Stimulated activated CD8-positive, alpha-beta memory T cell treated with anti-CD3 and anti-CD28 coated beads, Interleukin-15, amount 100 ng/mL, for 24 hours (primary cell): Measurements from ENCODE around the gene ZBTB11.
A peak's percentile ranks its signal among the peaks of the same experiment; 100 is the strongest.
"Not testable (repeated sequence)": the region's sequence is repeated elsewhere in the genome, so short reads cannot be mapped to it uniquely, and the experiment has no call there.

Experiments used
- DNase-seq: peaks from one replicate; pipeline ENCODE4 v3.0.0-alpha.2; 2020; ENCODE audit warnings: low read depth

ZBTB11 gene, protein sequence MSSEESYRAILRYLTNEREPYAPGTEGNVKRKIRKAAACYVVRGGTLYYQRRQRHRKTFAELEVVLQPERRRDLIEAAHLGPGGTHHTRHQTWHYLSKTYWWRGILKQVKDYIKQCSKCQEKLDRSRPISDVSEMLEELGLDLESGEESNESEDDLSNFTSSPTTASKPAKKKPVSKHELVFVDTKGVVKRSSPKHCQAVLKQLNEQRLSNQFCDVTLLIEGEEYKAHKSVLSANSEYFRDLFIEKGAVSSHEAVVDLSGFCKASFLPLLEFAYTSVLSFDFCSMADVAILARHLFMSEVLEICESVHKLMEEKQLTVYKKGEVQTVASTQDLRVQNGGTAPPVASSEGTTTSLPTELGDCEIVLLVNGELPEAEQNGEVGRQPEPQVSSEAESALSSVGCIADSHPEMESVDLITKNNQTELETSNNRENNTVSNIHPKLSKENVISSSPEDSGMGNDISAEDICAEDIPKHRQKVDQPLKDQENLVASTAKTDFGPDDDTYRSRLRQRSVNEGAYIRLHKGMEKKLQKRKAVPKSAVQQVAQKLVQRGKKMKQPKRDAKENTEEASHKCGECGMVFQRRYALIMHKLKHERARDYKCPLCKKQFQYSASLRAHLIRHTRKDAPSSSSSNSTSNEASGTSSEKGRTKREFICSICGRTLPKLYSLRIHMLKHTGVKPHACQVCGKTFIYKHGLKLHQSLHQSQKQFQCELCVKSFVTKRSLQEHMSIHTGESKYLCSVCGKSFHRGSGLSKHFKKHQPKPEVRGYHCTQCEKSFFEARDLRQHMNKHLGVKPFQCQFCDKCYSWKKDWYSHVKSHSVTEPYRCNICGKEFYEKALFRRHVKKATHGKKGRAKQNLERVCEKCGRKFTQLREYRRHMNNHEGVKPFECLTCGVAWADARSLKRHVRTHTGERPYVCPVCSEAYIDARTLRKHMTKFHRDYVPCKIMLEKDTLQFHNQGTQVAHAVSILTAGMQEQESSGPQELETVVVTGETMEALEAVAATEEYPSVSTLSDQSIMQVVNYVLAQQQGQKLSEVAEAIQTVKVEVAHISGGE

GRCh38 chr3:101676765-101677435 lies at the start of gene ZBTB11:
Gene ZBTB11, minus strand, starts transcription at chr3:101677132. Its CDS starts 218 bp downstream, at chr3:101676914.
- peak; percentile 99 for DNase-seq

DNA sequence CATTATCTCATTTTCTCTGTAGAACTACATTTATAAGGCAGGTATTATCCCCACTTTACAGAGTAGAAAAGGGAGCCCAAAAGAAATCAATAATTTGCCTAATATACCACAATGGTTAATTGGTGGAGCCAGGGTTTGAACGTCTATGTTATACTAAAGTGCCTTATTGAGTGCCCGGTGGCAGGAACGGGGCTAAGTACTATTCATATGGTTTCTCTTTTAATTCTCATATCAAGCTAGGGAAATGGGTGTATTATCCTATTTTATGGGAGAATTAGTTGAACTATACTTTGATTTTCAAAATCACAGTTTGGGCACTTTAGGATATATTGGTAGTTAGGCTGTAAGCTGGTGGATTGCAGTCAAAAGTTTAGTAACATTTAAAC lies 49.0 kb upstream of the ZBTB11 start:
- DNase-seq, result no peak

- peak; percentile 8 for DNase-seq
Measured at GRCh38 chr3:101725194-101725889, 48.4 kb upstream of the ZBTB11 start.

DNA sequence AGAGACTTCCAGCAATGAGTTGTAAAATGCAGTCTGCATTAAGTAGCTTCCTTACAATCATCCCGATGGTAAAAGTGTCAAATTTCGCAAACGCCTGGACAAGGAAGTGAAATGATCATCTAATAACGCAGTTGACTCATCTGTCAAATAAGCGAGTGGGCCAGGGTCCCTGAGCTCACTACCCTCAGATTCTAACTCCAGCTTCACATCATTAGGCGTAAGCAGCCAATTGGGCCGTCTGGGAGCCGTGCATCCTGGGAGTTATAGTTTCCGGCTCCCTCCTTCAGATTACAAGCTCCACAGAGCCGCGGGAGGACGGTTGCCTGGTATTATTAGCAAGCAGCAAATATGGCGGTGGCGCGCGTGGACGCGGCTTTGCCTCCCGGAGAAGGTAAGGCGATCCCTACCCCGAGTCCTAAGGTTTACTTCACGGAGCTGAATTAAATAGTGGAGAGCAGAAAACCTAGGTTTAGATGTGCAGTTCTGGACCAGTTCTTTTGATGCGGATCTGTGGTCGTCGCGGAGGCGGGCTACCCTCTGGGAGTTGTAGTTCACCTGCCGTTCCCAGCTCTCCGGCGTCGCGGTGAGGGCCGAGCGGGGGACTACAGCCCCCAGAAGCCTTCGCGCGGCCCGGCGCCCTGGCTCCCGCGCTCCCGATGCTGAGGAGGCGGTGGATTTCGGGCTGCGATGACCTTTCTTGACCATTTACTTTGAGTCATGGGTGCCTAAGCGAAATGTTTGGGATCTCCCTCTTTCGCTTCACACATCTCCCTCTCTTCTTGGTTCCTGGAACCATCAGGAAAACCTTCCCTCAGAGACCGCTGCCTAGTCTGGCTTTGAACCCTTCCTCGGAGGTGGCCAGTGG lies 47.6 kb upstream of the ZBTB11 start, which contains the start of gene CEP97:
Gene CEP97, plus strand, starts transcription at position 286 of the 865 bp plus-strand sequence. Its CDS starts 63 bp downstream, at position 349.
- peak; percentile 77 for DNase-seq

DNA sequence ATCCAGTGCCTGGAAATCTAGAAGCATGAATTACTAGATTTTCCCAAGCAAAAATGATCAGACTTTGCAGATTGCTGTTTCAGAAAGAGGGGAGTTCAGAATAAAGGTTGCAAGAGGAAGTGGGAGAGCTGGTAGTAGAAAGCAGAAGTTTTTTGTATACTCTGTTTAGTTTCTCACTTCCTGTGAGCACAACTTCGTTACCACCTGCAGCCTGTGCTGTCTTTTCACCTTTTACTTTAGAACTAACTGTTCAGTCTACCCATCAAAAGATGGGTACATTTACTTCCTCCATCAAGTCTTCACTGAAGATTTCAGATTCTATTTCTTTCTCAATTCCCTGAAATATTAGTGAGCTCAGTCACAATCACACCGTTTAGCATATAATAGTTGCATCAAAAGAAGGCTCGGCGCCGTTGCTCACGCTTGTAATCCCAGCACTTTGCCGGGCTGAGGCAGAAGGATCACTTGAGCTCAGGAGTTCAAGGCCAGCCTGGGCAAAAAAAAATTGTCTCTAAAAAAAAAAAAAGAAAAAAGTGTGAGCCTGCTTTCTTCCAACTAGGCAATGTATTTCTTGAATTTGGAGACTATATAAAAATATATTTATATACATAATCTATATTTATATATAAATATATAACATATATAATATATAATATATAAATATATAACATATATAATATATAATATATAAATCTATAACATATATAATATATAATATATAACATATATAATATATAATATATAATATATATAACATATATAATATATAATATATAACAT lies 45.7 kb upstream of the ZBTB11 start:
- DNase-seq, result no peak

- DNase-seq, result no peak
Measured at GRCh38 chr3:101720851-101721840, 44.2 kb upstream of the ZBTB11 start.

GRCh38 chr3:101719604-101720185 lies 42.8 kb upstream of the ZBTB11 start:
- no peak for DNase-seq

- DNase-seq, result no peak
Measured at GRCh38 chr3:101718455-101718854, 41.5 kb upstream of the ZBTB11 start.

DNA sequence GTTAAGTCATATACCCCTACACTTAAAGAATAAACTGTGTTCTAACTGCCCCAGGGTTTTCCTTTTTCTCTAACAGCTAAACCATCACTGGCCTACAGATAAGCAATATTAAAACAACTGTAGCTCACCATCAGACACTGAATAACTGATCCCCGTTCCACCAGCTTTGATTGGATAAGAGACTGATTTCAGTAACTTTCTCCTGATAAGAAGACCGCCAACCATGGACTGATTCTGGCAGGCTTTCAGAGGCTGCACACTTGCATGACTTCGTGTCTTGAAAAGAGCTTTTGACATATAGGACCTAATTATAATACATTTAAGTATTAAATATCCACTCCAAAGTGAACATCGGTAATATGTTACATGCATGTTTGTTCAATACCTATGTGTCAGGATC lies 32.2 kb upstream of the ZBTB11 start:
- DNase-seq, result no peak

DNA sequence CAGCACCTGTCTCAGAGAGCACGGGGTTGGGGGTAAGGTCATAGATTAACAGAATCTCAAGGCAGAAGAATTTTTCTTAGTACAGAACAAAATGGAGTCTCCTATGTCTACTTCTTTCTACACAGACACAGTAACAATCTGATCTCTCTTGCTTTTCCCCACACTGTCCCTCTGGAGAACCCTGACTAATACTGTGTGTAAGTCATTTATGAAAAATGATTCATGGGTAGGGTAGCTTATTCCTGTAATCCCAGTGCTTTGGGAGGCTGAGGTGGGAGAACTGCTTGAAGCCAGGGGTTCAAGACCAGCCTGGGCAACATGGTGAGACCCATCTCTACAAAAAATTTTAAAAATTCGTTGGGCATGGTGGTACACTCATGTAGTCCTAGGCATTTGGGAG lies 27.7 kb upstream of the ZBTB11 start:
- DNase-seq, result not testable (repeated sequence)

DNA sequence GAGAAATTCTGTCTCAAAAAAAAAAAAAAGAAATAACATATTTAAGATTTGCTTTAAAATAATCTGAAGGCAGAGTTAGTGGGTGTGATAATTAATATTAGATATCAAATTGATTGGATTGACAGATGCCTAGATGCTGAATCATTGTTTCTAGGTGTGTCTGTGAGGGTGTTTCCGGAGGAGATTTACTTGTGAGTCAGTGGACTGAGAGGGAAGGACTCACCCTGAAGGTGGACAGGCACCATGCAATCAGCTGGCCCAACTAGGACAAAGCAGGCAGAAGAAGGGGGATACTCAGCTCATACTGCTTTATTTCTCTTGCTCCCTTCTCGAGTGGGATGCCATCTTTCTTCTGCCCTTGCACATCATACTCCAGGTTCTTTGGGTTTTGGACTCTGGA lies 26.2 kb upstream of the ZBTB11 start:
- DNase-seq, result no peak

- no peak for DNase-seq
Measured at GRCh38 chr3:101702726-101703125, 25.8 kb upstream of the ZBTB11 start.

DNA sequence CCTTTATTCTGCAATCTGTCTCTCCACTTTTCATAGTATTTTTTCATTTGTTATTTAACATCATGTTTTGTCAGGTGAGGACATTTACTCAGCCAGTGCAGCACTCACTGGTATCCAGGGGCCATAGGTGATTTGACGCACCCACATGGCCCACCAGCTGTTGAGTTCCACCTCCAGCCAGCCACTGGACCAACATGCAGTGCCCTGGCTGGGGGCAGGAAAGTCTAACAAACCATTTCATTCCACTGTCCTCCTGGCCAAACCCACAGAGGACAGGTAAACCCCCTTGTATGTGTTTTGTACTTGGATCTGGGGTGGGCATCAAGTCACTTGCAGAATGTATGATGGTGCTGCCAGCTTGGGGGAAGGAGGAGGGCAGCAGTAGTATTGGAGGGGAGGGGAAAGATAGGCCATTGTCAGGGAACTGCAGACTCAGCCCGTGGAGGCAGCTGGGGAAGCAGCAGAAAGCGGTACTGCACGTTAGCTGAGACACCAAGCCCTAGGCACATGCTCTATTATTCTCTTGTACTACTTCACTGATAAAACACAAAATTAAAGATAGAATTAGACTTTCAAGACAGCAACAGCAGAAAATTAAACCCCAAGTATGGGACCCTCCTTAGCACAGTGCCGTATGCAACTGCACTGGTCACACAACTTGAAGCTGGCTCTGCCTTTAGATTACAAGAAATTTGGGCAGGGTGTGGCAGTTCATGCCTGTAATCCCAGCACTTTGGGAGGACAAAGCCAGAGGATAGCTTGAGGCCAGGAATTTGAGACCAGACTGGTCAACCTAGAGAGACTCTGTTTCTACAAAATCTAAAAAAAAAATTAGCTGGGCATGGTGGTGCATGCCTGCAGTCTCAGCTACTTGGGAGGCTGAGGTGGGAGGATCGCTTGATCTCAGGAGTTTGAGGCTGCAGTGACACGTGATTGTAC lies 25.0 kb upstream of the ZBTB11 start:
- no peak for DNase-seq

- no peak for DNase-seq
Measured at GRCh38 chr3:101695779-101696372, 18.9 kb upstream of the ZBTB11 start.

DNA sequence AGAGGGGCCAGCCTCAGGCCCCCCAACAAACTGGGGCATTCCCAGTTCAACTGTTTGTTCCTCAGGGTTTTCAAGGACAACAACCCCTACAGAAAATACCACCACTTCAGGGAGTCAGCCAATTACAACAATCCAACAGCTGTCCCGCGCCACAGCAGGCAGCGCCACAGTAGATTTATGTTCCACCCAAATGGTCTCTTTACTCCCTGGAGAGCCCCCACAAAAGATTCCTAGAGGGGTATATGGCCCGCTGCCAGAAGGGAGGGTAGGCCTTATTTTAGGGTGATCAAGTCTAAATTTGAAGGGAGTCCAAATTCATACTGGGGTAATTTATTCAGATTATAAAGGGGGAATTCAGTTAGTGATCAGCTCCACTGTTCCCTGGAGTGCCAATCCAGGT lies 17.9 kb upstream of the ZBTB11 start:
- not testable (repeated sequence) for DNase-seq

DNA sequence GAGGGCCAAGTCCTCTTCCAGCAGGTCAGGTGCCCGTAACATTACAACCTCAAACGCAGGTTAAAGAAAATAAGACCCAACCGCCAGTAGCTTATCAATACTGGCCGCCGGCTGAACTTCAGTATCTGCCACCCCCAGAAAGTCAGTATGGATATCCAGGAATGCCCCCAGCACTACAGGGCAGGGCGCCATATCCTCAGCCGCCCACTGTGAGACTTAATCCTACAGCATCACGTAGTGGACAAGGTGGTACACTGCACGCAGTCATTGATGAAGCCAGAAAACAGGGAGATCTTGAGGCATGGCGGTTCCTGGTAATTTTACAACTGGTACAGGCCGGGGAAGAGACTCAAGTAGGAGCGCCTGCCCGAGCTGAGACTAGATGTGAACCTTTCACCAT lies 16.6 kb upstream of the ZBTB11 start:
- not testable (repeated sequence) for DNase-seq
